Thyroid gland (tissue), 4 donors: Measurements from ENCODE around the gene HECW1. TPM values are rescaled to one million over a fixed set of nuclear protein-coding genes. Genes with fewer than 3 reads are reported as not detected.
"Not testable (repeated sequence)": the region's sequence is repeated elsewhere in the genome, so short reads cannot be mapped to it uniquely, and the experiment has no call there.

ENCODE experiments used
- DNase-seq, 2 donors: peaks; one replicate each; pipeline ENCODE4 v3.0.0-alpha.2; 2019
- H3K27ac ChIP-seq, 3 donors: fragments of 200-600 bp; sonication (generic); 1 replicate in 2 of 3; 2 replicates in 1 of 3; pipeline ENCODE4 v1.5.1; 2016 to 2019; ENCODE audit warnings: mild to moderate bottlenecking in 1 of 3, moderate library complexity in 1 of 3
- H3K27me3 ChIP-seq: fragments of 200-600 bp; sonication (generic); one replicate; pipeline ENCODE4 v1.5.1; 2019
- H3K36me3 ChIP-seq, 2 donors: fragments of 200-600 bp; sonication (generic); one replicate each; pipeline ENCODE4 v1.5.1; 2016 to 2019
- H3K4me1 ChIP-seq, 2 donors: fragments of 200-600 bp; sonication (generic); one replicate each; pipeline ENCODE4 v1.5.1; 2017 to 2019
- H3K4me3 ChIP-seq, 3 donors: fragments of 200-600 bp; sonication (generic); replicated peaks in 1 of 3; 1 replicate in 2 of 3; 2 replicates in 1 of 3; pipeline ENCODE4 v1.5.1; 2016; ENCODE audit warnings: mild to moderate bottlenecking in 1 of 3
- H3K9me3 ChIP-seq: fragments of 200-600 bp; sonication (generic); one replicate; pipeline ENCODE4 v1.5.1; 2017
- POLR2A ChIP-seq, 2 donors: fragments of 450-650 bp; IDR thresholded peaks; one replicate each; pipeline ENCODE4 v1.6.1; 2017; ENCODE audit warnings: antibody characterized with exemption in 2 of 2, mild to moderate bottlenecking in 2 of 2, moderate library complexity in 1 of 2
- WGBS, 2 donors: methylation state at CpG; one replicate each; pipeline ENCODE4 v1.1.5; 2017; 5-methylcytosine and 5-hydroxymethylcytosine counted together
- intact Hi-C: fragments of 100-400 bp; cut with DNase I; formaldehyde crosslinking; loops from one replicate; pipeline ENCODE4 v1.15.1; 2023
- total RNA-seq, 4 donors: library from RNA; depleted of rRNA; stranded (reverse); fragments of >200 nt; gene quantifications; one replicate each; pipeline ENCODE4 v1.2.3, GENCODE V29; 2016
- TF ChIP-seq, protein P1 (sequence below), 6 experiments: fragments of 200-600 bp in 3 of 6; fragments of 450-650 bp in 3 of 6; sonication (generic) in 3 of 6; IDR thresholded peaks; one replicate each; pipeline ENCODE4 v1.5.1; 2016 to 2019; ENCODE audit warnings: antibody characterized with exemption in 6 of 6, mild to moderate bottlenecking in 2 of 6, inconsistent platforms in 1 of 6, moderate library complexity in 1 of 6

The HECW1 gene
- total RNA-seq, 4 donors from 2014 or later = 0.67 to 4.7 (median 2.3) TPM

DNA sequence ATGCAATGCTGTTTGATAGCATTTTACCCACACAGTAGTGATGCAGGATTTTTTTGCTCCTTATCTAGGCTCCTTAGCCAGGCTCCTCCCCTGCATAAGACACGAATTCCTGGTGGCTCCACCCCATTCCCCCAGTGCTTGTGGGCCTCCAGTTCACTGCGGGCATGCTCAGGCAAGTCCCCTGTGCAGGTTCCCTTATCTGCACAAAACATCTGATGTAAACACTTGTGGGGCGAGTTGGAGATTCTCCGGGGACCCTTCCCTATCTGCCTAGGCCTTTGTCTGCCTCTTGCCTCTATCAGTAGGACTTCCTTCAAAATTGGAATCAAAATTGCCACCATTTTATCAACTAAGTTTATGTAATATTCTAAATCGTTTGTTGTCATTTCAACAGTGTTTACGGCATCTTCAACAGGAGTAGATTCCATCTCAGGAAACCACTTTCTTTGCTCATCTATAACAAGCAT is 465.1 kb downstream of the HECW1 start:
- H3K27me3 ChIP-seq = no peaks in the 10 kb centered on the region
- DNase-seq = no peak
- H3K27ac ChIP-seq = no peak overlapping the region
- TF ChIP-seq, protein P1, sequence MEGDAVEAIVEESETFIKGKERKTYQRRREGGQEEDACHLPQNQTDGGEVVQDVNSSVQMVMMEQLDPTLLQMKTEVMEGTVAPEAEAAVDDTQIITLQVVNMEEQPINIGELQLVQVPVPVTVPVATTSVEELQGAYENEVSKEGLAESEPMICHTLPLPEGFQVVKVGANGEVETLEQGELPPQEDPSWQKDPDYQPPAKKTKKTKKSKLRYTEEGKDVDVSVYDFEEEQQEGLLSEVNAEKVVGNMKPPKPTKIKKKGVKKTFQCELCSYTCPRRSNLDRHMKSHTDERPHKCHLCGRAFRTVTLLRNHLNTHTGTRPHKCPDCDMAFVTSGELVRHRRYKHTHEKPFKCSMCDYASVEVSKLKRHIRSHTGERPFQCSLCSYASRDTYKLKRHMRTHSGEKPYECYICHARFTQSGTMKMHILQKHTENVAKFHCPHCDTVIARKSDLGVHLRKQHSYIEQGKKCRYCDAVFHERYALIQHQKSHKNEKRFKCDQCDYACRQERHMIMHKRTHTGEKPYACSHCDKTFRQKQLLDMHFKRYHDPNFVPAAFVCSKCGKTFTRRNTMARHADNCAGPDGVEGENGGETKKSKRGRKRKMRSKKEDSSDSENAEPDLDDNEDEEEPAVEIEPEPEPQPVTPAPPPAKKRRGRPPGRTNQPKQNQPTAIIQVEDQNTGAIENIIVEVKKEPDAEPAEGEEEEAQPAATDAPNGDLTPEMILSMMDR (IDR thresholded peaks at IDR 0.05) = no peak
- TF ChIP-seq POLR2A (IDR thresholded peaks at IDR 0.05) = no peak
- intact Hi-C loops = no loop called here
- H3K36me3 ChIP-seq = no peaks in the 10 kb centered on the region
- H3K9me3 ChIP-seq = no peaks in the 10 kb centered on the region
- 67 to 68% methylated on average over 6 of the region's 6 CpGs for WGBS, 2 donors
- no peak overlapping the region for H3K4me3 ChIP-seq
- H3K4me1 ChIP-seq = no peaks in the 10 kb centered on the region

DNA sequence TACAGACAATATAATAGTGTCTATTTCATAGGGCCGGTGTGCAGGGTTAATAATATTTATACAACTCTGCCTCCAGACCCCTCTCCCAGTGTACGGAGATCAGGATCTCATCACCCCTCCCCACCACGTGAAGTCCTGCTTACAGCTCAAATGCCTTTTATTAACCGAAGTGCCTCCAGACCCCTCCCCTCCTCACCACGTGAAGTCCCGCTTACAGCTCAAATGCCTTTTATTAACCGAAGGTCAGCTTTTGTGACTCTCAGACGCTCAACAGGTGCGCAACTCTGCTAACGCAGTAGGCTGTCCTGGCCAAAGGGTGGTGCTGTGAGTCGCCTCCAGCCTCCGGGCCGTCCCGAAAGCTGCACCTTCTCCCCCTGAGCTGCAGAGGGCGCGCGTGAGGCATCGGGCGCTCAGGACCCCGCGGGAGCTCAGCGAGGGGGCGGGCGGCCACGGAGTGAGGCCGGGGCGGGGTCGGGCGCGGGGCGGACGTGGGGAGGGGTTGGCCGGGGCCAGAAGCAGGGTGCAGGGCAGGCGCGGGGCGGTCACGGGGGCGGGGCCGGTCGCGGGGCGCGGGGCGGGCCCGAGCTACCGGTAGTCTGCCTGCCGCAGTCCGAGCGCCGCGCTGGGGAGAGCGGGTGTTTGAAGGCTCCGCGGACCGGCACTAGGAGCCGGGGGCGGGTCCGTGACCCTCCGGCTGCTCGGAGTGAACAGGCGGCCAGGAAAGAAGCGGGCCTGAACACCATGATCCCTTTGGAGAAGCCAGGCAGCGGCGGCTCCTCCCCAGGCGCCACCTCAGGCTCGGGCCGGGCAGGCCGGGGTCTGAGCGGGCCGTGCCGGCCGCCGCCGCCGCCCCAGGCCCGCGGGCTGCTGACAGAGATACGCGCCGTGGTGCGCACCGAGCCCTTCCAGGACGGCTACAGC is 470.3 kb downstream of the HECW1 start, which contains the start of gene STK17A:
TSS of gene STK17A (plus strand) at position 606 of the 921 bp plus-strand sequence. CDS start at position 742, 136 bp downstream.
- intact Hi-C loops = loop anchor here (2.0 to 5.0 kb wide), 2 partner anchors 116 to 255 kb away; no protein-coding TSS in a partner anchor
- H3K4me1 ChIP-seq = peaks cover 11 to 15% of the 10 kb centered on the region in 2 donors
- peak within 1 kb of the TSS; percentile 60 to 95 (median 91) for H3K4me3 ChIP-seq
- no peaks in the 10 kb centered on the region for H3K9me3 ChIP-seq
- WGBS, 2 donors = 2 to 3% methylated on average over 21 to 22 of the region's 83 CpGs
- peak within 1 kb of the TSS; percentile 78 to 93 (median 82) for H3K27ac ChIP-seq
- H3K36me3 ChIP-seq = no peaks in the 10 kb centered on the region
- peak; percentile 90 to 93 for DNase-seq
- no peaks in the 10 kb centered on the region for H3K27me3 ChIP-seq
- peak; percentile 16 to 85 for TF ChIP-seq POLR2A (IDR thresholded peaks at IDR 0.05)
- TF ChIP-seq, protein P1 (IDR thresholded peaks at IDR 0.05) = peak; percentile 94 to 100 (median 100)

DNA sequence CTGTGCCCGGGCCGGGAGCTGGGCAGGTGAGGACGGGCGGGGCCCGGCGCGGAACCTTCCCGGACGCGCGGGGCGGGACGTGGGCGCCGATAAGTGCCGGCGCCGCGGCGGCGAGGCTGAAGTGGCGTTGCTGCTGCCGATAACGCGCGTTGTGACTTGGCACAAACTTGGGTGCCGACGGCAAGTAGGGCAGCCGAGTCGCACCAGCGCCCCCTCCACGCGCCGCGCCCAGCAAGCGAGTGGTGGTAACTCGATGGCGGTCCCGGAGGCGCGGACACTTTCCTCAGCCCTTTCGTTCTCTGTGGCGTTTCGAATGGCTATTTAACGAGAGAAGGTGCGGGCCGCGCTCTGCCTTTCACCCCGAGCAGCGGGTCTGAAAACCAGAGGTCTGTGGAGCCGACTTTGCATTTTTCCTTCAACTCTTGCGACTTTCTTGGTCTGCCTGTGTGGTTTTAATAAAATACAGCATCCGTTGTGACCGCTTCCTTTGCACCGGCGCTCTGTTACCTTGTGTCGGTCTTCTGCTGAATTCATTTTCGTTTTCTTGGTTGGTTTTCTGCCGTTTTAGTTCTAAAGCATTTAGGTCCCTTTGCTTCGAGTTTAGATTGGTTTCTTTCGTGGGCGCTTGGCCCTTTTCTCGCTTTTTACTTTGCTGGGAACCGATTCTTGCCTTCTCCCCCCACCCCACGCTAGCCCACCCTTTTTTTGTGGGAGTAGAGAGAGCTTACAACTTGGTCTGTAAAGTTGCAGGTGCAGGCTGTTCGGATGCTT is 471.2 kb downstream of the HECW1 start:
- Histone ChIP-seq H3K36me3 (no peaks in the 10 kb centered on the region), H3K27ac (peak overlapping the region; percentile 78 to 93 (median 82)), H3K4me1 (peaks cover 11 to 15% of the 10 kb centered on the region in 2 donors), H3K27me3 (no peaks in the 10 kb centered on the region), H3K9me3 (no peaks in the 10 kb centered on the region), H3K4me3 (peak overlapping the region; percentile 60 to 95 (median 91))
- DNase-seq = peak; percentile 82 to 86
- 0 to 1% methylated on average over 26 to 27 of the region's 66 CpGs for WGBS, 2 donors
- intact Hi-C loops = loop anchor here (2.0 to 5.0 kb wide), 2 partner anchors 115 to 254 kb away; no protein-coding TSS in a partner anchor
- TF ChIP-seq, protein P1 (IDR thresholded peaks at IDR 0.05) = peak in 2 of 6 experiments; percentile 2 to 16
- TF ChIP-seq POLR2A (IDR thresholded peaks at IDR 0.05) = peak in 1 of 2 donors; percentile 36

DNA sequence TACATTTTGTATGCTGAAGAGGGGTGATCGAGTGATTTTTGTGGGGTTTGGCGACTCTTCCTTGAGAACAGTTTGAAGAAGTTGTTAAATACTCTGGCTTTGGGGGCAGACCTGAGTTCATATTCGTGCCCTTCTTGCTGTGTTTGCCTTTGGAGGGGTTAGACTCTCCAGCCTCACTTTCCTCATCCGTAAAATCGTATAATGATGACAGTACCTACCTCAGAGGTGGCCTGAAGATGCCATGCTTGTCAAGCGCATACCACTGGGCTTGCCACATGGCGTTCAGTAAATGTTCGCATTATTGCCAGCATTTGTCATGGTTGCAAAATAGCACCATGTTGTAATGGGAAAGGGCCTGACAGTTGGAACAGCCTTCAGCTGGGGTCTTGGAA is 471.7 kb downstream of the HECW1 start:
- TF ChIP-seq, protein P1 (IDR thresholded peaks at IDR 0.05) = no peak
- TF ChIP-seq POLR2A (IDR thresholded peaks at IDR 0.05) = no peak
- H3K9me3 ChIP-seq = no peaks in the 10 kb centered on the region
- H3K27me3 ChIP-seq = no peaks in the 10 kb centered on the region
- peaks cover 11 to 15% of the 10 kb centered on the region in 2 donors for H3K4me1 ChIP-seq
- intact Hi-C loops = loop anchor here (5.0 kb wide), 1 partner anchor 253 kb away; no protein-coding TSS in a partner anchor
- WGBS, 2 donors = 30 to 31% methylated on average over 8 of the region's 8 CpGs
- H3K36me3 ChIP-seq = no peaks in the 10 kb centered on the region
- no peak for DNase-seq
- H3K4me3 ChIP-seq = peak overlapping the region in 2 of 3 donors; percentile 91 to 95
- H3K27ac ChIP-seq = peak overlapping the region; percentile 78 to 93 (median 82)

DNA sequence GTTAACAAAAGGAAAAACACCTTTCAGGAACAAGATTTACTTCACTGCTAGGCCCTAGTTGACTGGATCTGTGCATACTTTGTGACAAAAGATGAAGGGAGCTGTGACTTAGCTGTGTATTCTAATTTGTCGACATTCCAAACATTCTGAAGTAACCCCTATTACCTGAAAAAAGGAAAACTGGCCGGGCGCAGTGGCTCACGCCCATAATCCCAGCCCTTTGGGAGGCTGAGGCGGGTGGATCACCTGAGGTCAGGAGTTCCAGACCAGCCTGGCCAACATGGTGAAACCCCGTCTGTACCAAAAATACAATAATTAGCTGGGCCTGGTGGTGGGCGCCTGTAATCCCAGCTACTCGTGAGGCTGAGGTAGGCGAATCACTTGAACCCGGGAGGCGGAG is 472.3 kb downstream of the HECW1 start:
- DNase-seq, H3K4me3 ChIP-seq, H3K27me3 ChIP-seq, H3K36me3 ChIP-seq, H3K27ac ChIP-seq, H3K9me3 ChIP-seq: not testable (repeated sequence)
- 90% methylated on average over 11 of the region's 11 CpGs for WGBS, 2 donors
- H3K4me1 ChIP-seq = peaks cover 11 to 15% of the 10 kb centered on the region in 2 donors
- intact Hi-C loops = loop anchor here (5.0 kb wide), 1 partner anchor 253 kb away; no protein-coding TSS in a partner anchor
